Right lung (tissue), 5 donors: ENCODE data around the gene ADAM10. TPM values are rescaled to one million over a fixed set of nuclear protein-coding genes. Genes with fewer than 3 reads are reported as not detected.

Experiments
- polyA plus RNA-seq, 5 donors: library from polyadenylated mRNA; unstranded; fragments of 120-200 nt; gene quantifications; one replicate each; pipeline versions ENCODE4 v1.2.1 to v1.2.3, GENCODE V29; 2013; ENCODE audit warnings: inconsistent platforms in 1 of 5, low replicate concordance in 1 of 5; ENCODE audit not compliant: insufficient read length in 5 of 5, insufficient read depth in 1 of 5

The ADAM10 gene
- polyA plus RNA-seq, 5 donors: 97.8 to 167 (median 151) TPM

Other genes with a start within 250 kb of the ADAM10 start
- 10 to 100 TPM; 10.3 to 18.3 (median 15.6) TPM for gene MINDY2, start 21.6 kb upstream of the ADAM10 start, polyA plus RNA-seq
- gene SLTM, start 184.0 kb upstream of the ADAM10 start, polyA plus RNA-seq: 100 to 1,000 TPM; 105 to 146 (median 135) TPM
- gene RNF111, start 238.0 kb upstream of the ADAM10 start, polyA plus RNA-seq: 10 to 100 TPM; 30.8 to 44.2 (median 37.4) TPM